Immature natural killer cell (primary cell): ENCODE data around the gene ANO1. TPM values are rescaled to one million over a fixed set of nuclear protein-coding genes. Genes with fewer than 3 reads are reported as not detected.

ENCODE experiments used
- DNase-seq, 3 donors: peaks; one replicate each; pipeline ENCODE4 v3.0.0; 2022; ENCODE audit warnings: mixed read lengths in 1 of 3
- H3K27ac Mint-ChIP-seq, 6 donors: one replicate each; pipeline ENCODE4 v1.8.0; 2020; ENCODE audit warnings: mixed read lengths in 6 of 6, mild to moderate bottlenecking in 5 of 6, inconsistent platforms in 4 of 6, moderate library complexity in 3 of 6
- H3K27me3 Mint-ChIP-seq, 3 donors: one replicate each; pipeline ENCODE4 v1.8.0; 2020 to 2021; ENCODE audit warnings: low read depth in 3 of 3, mild to moderate bottlenecking in 3 of 3, mixed read lengths in 3 of 3, moderate library complexity in 3 of 3, inconsistent platforms in 1 of 3
- H3K36me3 Mint-ChIP-seq, 3 donors: one replicate each; pipeline ENCODE4 v1.8.0; 2020; ENCODE audit warnings: mixed read lengths in 3 of 3, inconsistent platforms in 2 of 3, mild to moderate bottlenecking in 2 of 3
- H3K4me1 Mint-ChIP-seq, 2 donors: one replicate each; pipeline ENCODE4 v1.8.0; 2020; ENCODE audit warnings: inconsistent platforms in 2 of 2, mild to moderate bottlenecking in 2 of 2, mixed read lengths in 2 of 2, moderate library complexity in 1 of 2
- H3K4me3 Mint-ChIP-seq, 5 donors: one replicate each; pipeline ENCODE4 v1.8.0; 2020; ENCODE audit warnings: mild to moderate bottlenecking in 5 of 5, mixed read lengths in 5 of 5, inconsistent platforms in 3 of 5, moderate library complexity in 3 of 5
- H3K9me3 Mint-ChIP-seq, 6 donors: one replicate each; pipeline ENCODE4 v1.8.0; 2020; ENCODE audit warnings: mild to moderate bottlenecking in 6 of 6, mixed read lengths in 6 of 6, inconsistent platforms in 4 of 6, moderate library complexity in 3 of 6
- polyA plus RNA-seq, 3 donors: library from polyadenylated mRNA; unstranded; fragments of 300-500 nt; fragmentation: Illumina TruSeq; gene quantifications; one replicate each; pipeline ENCODE4 v1.2.3, GENCODE V29; 2021

The ANO1 gene
- polyA plus RNA-seq, 3 donors from 2014 or later: not detected

DNA sequence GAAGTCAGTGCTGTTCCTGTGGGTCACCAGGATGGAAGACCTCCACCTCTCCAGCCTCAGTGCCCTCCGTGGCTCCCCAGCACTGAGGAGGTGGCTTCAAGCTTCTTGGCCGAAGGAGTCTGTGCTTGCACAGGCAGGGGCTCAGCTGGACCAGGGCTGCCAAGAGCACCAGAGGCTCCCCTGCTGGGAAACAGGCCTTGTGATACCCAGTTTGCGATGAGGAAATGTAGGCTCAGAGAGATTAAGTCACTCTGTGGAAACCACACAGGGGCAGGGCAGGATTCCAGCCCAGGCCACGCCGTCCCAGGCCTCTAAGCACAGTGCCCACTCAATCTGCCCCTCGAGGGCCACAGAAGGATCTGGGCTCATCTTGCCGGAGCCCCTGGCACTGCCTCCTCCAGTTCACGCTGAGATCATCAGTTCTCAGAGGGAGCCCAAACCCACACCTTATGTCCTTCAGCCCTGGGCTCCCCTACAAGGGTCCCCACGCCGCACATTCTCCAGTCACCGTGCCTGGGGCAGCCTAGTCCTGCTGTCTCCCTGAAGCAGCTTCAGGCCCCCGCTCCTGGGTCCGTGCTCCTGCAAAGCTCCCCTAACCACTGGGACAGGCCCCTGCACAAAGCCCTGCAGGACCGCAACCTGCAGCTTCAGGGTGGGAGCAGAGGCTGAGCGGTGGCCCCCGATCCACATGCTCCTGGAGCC is 21.6 kb downstream of the ANO1 start:
- Mint-ChIP-seq H3K27me3 (peaks cover 0 to 3% (median 0%) of the 10 kb centered on the region in 3 donors), H3K27ac (no peak overlapping the region), H3K4me1 (no peaks in the 10 kb centered on the region), H3K4me3 (no peak overlapping the region), H3K9me3 (peaks cover 0 to 1% (median 0%) of the 10 kb centered on the region in 6 donors), H3K36me3 (no peaks in the 10 kb centered on the region)
- DNase-seq: no peak

DNA sequence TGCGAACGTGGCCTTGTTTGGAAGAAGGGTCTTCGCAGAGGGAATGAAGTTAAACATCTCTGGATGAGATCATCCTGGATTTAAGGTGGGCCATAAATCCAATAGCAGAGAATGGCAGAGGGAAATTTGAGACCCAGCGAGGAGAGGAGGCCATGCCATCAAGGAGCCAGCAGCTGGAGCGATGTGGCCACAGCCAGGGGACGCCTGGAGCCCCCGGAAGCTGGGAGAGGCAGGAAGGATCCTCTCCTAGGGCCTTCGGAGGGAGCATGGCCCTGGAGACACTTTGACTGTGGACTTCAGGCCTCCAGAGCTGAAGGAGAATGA is 22.1 kb downstream of the ANO1 start:
- H3K27ac Mint-ChIP-seq: no peak overlapping the region
- no peaks in the 10 kb centered on the region for H3K36me3 Mint-ChIP-seq
- H3K4me3 Mint-ChIP-seq: no peak overlapping the region
- H3K4me1 Mint-ChIP-seq: no peaks in the 10 kb centered on the region
- H3K27me3 Mint-ChIP-seq: peaks cover 0 to 3% (median 0%) of the 10 kb centered on the region in 3 donors
- DNase-seq: no peak
- peaks cover 0 to 1% (median 0%) of the 10 kb centered on the region in 6 donors for H3K9me3 Mint-ChIP-seq

GRCh38 chr11:70100791-70101190 is 22.7 kb downstream of the ANO1 start:
- no peak for DNase-seq
- Mint-ChIP-seq H3K36me3 (no peaks in the 10 kb centered on the region), H3K27me3 (peaks cover 0 to 3% (median 0%) of the 10 kb centered on the region in 3 donors), H3K4me1 (no peaks in the 10 kb centered on the region), H3K9me3 (peaks cover 0 to 1% (median 0%) of the 10 kb centered on the region in 6 donors), H3K27ac (no peak overlapping the region), H3K4me3 (no peak overlapping the region)

GRCh38 chr11:70103256-70103975 is 25.3 kb downstream of the ANO1 start:
- Mint-ChIP-seq H3K27ac (no peak overlapping the region), H3K4me1 (no peaks in the 10 kb centered on the region), H3K36me3 (no peaks in the 10 kb centered on the region), H3K27me3 (peaks cover 0 to 3% (median 0%) of the 10 kb centered on the region in 3 donors), H3K4me3 (no peak overlapping the region), H3K9me3 (peaks cover 0 to 1% (median 0%) of the 10 kb centered on the region in 6 donors)
- no peak for DNase-seq

- no peak overlapping the region for H3K4me3 Mint-ChIP-seq
Observed at GRCh38 chr11:70104419-70104818, 26.3 kb downstream of the ANO1 start.

GRCh38 chr11:70104961-70105360 is 26.8 kb downstream of the ANO1 start:
- H3K27me3 Mint-ChIP-seq: peaks cover 0 to 3% (median 0%) of the 10 kb centered on the region in 3 donors
- H3K36me3 Mint-ChIP-seq: no peaks in the 10 kb centered on the region
- H3K4me1 Mint-ChIP-seq: no peaks in the 10 kb centered on the region
- peaks cover 0 to 1% (median 0%) of the 10 kb centered on the region in 6 donors for H3K9me3 Mint-ChIP-seq
- DNase-seq: no peak
- no peak overlapping the region for H3K4me3 Mint-ChIP-seq
- no peak overlapping the region for H3K27ac Mint-ChIP-seq

More at GRCh38 chr11:70104419-70104818, 26.3 kb downstream of the ANO1 start:
- no peak for DNase-seq
- Mint-ChIP-seq H3K9me3 (peaks cover 0 to 1% (median 0%) of the 10 kb centered on the region in 6 donors), H3K36me3 (no peaks in the 10 kb centered on the region), H3K27me3 (peaks cover 0 to 3% (median 0%) of the 10 kb centered on the region in 3 donors), H3K4me1 (no peaks in the 10 kb centered on the region), H3K27ac (no peak overlapping the region)

- H3K4me1 Mint-ChIP-seq: no peaks in the 10 kb centered on the region
- DNase-seq: no peak
- H3K27me3 Mint-ChIP-seq: peaks cover 0 to 3% (median 0%) of the 10 kb centered on the region in 3 donors
- H3K9me3 Mint-ChIP-seq: peaks cover 0 to 1% (median 0%) of the 10 kb centered on the region in 6 donors
- H3K36me3 Mint-ChIP-seq: no peaks in the 10 kb centered on the region
- no peak overlapping the region for H3K4me3 Mint-ChIP-seq
- no peak overlapping the region for H3K27ac Mint-ChIP-seq
Observed at GRCh38 chr11:70105369-70105754, 27.2 kb downstream of the ANO1 start.

DNA sequence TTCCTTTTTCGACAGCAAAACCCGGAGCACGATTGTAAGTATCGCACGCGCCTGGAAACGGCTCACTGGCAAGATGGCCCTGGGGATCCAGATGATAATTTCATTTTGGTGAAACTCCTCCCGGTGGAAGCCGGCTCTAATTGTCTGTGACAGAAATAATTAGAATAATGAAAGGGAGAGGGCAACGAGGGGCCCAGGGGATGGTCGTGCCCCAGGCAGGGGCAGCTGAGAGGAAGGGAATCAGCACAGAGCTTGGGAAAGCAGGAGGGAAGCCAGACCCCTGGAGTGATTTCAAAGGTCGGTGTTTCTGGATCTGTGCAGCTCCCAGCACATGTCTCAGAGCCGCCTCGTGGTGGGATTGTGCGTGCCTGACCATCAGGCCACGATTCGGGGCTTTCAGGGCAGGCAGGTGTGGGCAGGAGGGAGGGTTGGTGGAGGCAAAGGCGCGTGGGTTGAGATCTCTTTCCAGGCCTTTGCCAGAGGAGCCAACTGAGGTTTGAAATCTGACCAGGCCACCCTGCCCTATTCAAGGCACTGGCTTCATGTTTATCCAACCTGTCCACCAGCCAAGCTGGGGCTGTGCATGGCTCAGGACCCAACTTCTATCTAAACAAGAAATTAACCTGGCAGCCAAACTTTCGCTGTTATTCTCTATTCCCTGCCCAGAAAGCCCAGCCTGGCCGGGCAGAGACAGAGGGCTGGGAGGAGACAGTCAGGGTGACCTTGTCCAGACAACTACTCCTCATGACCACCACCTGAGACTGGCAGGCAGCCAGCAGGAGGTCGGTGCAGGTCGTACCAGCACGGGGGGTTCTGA is 27.8 kb downstream of the ANO1 start:
- H3K27ac Mint-ChIP-seq: no peak overlapping the region
- DNase-seq: no peak
- peaks cover 0 to 2% (median 2%) of the 10 kb centered on the region in 3 donors for H3K27me3 Mint-ChIP-seq
- H3K36me3 Mint-ChIP-seq: no peaks in the 10 kb centered on the region
- no peak overlapping the region for H3K4me3 Mint-ChIP-seq
- H3K9me3 Mint-ChIP-seq: peaks cover 0 to 1% (median 0%) of the 10 kb centered on the region in 6 donors
- H3K4me1 Mint-ChIP-seq: no peaks in the 10 kb centered on the region

- Mint-ChIP-seq H3K9me3 (peaks cover 0 to 1% (median 0%) of the 10 kb centered on the region in 6 donors), H3K36me3 (no peaks in the 10 kb centered on the region), H3K27ac (no peak overlapping the region), H3K27me3 (peaks cover 0 to 7% (median 0%) of the 10 kb centered on the region in 3 donors), H3K4me3 (no peak overlapping the region), H3K4me1 (no peaks in the 10 kb centered on the region)
- no peak for DNase-seq
Observed at GRCh38 chr11:70106757-70107156, 28.6 kb downstream of the ANO1 start.

GRCh38 chr11:70107191-70107590 is 29.1 kb downstream of the ANO1 start:
- no peaks in the 10 kb centered on the region for H3K4me1 Mint-ChIP-seq
- H3K4me3 Mint-ChIP-seq: no peak overlapping the region
- DNase-seq: no peak
- H3K27me3 Mint-ChIP-seq: peaks cover 0 to 7% (median 1%) of the 10 kb centered on the region in 3 donors
- H3K36me3 Mint-ChIP-seq: no peaks in the 10 kb centered on the region
- H3K27ac Mint-ChIP-seq: no peak overlapping the region
- H3K9me3 Mint-ChIP-seq: peaks cover 0 to 1% (median 0%) of the 10 kb centered on the region in 6 donors

DNA sequence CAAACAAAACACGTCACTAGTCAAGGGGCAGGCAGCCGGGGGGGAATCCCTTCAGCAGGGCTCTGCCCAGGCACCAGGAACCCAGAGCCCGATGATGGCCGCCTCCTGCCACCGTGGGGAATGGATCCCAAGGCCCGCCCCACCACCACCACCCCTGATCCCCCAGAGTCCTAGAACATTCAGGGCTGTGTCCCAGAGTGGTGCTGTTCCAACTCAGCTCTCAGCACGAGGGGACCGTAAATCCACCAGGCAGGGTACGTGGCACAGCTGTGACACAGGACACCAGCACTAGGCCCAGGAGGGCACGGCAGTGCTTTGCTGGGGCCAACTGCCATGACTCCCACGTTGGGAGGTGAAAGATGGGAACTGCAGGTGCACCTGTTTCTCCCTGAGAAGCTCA is 29.6 kb downstream of the ANO1 start:
- H3K27ac Mint-ChIP-seq: no peak overlapping the region
- no peaks in the 10 kb centered on the region for H3K4me1 Mint-ChIP-seq
- H3K36me3 Mint-ChIP-seq: no peaks in the 10 kb centered on the region
- H3K9me3 Mint-ChIP-seq: peaks cover 0 to 1% (median 0%) of the 10 kb centered on the region in 6 donors
- no peak overlapping the region for H3K4me3 Mint-ChIP-seq
- no peak for DNase-seq
- H3K27me3 Mint-ChIP-seq: peaks cover 0 to 7% (median 1%) of the 10 kb centered on the region in 3 donors

- no peaks in the 10 kb centered on the region for H3K4me1 Mint-ChIP-seq
- peaks cover 0 to 1% (median 0%) of the 10 kb centered on the region in 6 donors for H3K9me3 Mint-ChIP-seq
- no peak for DNase-seq
- no peak overlapping the region for H3K4me3 Mint-ChIP-seq
- H3K36me3 Mint-ChIP-seq: no peaks in the 10 kb centered on the region
- no peak overlapping the region for H3K27ac Mint-ChIP-seq
- H3K27me3 Mint-ChIP-seq: peaks cover 0 to 7% (median 1%) of the 10 kb centered on the region in 3 donors
Observed at GRCh38 chr11:70108250-70108649, 30.1 kb downstream of the ANO1 start.

DNA sequence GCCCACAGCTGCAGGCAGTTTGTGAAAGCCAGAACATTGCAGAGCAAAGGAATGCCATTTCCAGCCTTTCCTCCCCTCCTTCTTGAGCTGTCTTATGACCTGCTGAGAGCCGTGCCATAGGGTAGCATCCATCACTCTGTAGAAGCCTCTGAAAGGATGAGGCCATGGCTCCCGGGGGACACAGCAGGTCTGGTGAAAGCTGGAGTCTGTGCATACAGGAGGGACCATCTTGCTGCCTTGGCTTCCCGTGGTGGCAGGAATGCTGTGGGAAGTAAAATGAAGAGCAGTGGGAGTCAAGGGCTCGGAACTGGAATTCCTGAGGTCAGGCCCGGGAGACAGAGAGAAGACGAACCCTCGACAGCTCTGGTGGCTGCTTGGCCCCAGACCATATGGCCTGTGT is 30.9 kb downstream of the ANO1 start:
- no peak overlapping the region for H3K27ac Mint-ChIP-seq
- peaks cover 0 to under 1% (median 0%) of the 10 kb centered on the region in 6 donors for H3K9me3 Mint-ChIP-seq
- no peak overlapping the region for H3K4me3 Mint-ChIP-seq
- no peak for DNase-seq
- no peaks in the 10 kb centered on the region for H3K4me1 Mint-ChIP-seq
- no peaks in the 10 kb centered on the region for H3K36me3 Mint-ChIP-seq
- H3K27me3 Mint-ChIP-seq: peaks cover 0 to 7% (median 1%) of the 10 kb centered on the region in 3 donors

DNA sequence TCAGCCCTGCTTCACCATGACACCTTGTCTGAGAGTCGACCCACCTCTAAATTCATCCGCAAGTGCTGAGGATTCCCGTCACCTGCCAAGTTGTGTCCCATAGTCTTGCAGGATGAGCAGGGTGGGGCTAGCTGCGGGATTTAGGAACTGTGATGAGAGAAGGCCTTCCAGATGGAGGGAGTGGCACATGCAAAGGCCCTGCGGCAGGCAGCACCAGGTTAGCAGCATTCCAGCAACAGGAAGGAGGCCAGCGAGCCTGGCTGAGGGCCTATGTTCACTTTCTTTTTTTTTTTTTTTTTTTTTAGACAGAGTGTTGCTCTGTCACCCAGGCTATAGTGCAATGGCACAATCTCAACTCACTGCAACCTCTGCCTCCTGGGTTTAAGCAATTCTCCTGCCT is 31.8 kb downstream of the ANO1 start:
- no peaks in the 10 kb centered on the region for H3K36me3 Mint-ChIP-seq
- H3K4me1 Mint-ChIP-seq: no peaks in the 10 kb centered on the region
- no peak overlapping the region for H3K4me3 Mint-ChIP-seq
- H3K27ac Mint-ChIP-seq: no peak overlapping the region
- DNase-seq: no peak
- H3K9me3 Mint-ChIP-seq: no peaks in the 10 kb centered on the region
- peaks cover 0 to 7% (median 1%) of the 10 kb centered on the region in 3 donors for H3K27me3 Mint-ChIP-seq
